ENCODE data around the gene ZCCHC24.

The ZCCHC24 gene

GRCh38 chr10:79361726-79362397 is 83.6 kb downstream of the ZCCHC24 start:
- Histone ChIP-seq H3K9me3 (ENCODE audit: low read length) (no peaks in the 10 kb centered on the region), H3K4me1 (ENCODE audit: insufficient read depth, low read length) (no peaks in the 10 kb centered on the region), H3K36me3 (ENCODE audit: insufficient read depth, low read length) (no peaks in the 10 kb centered on the region), H3K27me3 (ENCODE audit: insufficient read depth, low read length) (no peaks in the 10 kb centered on the region), H2AFZ (ENCODE audit: low read depth, low read length) (no peak overlapping the region), H3K4me3 (ENCODE audit: low read length) (no peak overlapping the region)

DNA sequence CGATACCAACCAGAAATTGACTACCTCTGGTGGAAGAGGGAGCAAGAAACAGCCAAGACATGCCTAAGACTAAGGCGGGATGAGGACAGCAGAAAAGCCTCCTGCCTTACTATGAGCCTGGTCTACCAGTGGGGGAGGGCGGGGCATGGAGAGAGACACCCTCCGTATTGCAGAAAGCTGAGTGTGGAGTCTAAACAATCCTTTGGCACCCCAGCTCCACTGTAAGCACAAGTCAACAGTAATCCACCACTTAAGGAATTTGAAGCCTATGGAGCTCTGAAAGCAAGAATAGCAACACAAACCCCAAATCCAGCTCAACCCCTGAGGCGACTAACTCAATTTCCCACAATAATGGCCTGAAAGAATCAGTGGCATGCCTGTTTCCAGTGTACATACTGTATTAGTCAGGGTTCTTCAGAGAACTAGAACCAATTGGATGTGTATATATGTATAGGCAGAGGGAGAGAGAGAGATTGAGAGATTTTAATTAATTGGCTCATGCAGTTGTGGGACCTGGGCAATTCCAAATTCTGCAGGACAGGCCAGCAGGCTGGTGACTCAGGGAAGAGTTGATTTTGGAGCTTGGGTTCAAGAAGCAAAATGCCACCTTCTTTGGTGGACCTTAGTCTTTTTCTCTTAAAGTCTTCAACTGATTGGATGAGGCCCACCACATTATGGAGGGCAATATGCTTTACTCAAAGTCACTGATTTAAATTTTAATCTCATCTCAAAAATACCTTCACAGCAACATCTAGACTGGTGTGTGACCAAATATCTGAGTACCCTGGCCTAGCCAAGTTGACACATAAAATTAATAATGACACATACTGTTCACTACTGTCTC is 84.7 kb downstream of the ZCCHC24 start:
- no peak overlapping the region for H2AFZ ChIP-seq (ENCODE audit: low read depth, low read length)
- H3K4me3 ChIP-seq (ENCODE audit: low read length) = no peak overlapping the region
- no peaks in the 10 kb centered on the region for H3K9me3 ChIP-seq (ENCODE audit: low read length)
- no peaks in the 10 kb centered on the region for H3K36me3 ChIP-seq (ENCODE audit: insufficient read depth, low read length)
- H3K4me1 ChIP-seq (ENCODE audit: insufficient read depth, low read length) = no peaks in the 10 kb centered on the region
- H3K27me3 ChIP-seq (ENCODE audit: insufficient read depth, low read length) = no peaks in the 10 kb centered on the region

DNA sequence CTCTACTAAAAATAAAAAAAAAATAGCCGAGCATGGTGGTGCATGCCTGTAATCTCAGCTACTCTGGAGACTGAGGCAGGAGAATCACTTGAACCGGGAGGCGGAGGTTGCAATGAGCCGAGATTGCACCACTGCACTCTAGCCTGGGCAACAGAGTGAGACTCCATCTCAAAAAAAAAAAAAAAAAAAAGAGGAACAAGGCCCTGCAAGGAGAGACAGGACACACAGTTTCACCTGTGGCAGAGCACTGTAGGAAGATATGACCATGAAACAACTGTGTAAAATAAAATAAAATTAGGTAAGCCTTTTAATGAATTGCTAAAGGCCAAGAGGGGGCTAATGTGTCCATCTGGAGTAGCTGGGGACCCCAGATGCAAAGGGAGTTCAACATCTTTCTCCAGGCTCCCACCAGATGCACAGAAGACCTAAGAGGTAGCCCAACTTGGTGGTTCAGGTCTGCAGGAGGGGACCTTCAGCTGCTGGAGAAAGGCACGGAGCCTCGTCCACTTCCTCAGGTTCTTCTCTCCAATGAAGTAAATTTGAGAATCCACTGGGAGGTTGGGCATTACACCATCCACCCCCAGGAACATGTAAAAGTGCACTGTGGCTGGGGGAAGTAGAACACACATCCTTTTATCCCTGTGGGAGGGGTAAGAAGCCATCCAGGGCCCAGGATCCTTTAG is 85.5 kb downstream of the ZCCHC24 start:
- no peaks in the 10 kb centered on the region for H3K27me3 ChIP-seq (ENCODE audit: insufficient read depth, low read length)
- H2AFZ ChIP-seq (ENCODE audit: low read depth, low read length) = no peak overlapping the region
- no peaks in the 10 kb centered on the region for H3K9me3 ChIP-seq (ENCODE audit: low read length)
- peaks cover 4% of the 10 kb centered on the region for H3K36me3 ChIP-seq (ENCODE audit: insufficient read depth, low read length)
- H3K4me3 ChIP-seq (ENCODE audit: low read length) = no peak overlapping the region
- no peaks in the 10 kb centered on the region for H3K4me1 ChIP-seq (ENCODE audit: insufficient read depth, low read length)

DNA sequence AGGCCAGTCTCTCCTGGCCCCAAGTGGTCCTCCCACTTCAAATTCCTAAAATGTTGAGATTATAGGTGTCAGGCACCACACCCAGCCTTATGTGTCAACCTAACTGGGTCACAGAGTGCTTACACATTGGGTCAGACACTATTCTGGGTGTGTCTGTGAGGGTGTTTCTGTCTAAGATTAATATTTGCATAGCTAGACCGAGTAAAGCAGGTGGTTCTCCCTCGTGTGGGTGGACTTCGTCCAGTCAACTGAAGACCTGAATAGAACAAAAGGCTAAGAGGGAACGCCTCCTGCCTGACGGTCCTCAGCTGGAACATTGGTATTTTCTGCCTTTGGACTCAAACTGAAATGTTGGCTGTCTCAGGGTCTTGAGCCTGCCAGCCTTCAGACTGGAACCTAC is 86.6 kb downstream of the ZCCHC24 start:
- Histone ChIP-seq H3K4me3 (ENCODE audit: low read length) (no peak overlapping the region), H3K36me3 (ENCODE audit: insufficient read depth, low read length) (peaks cover 16% of the 10 kb centered on the region), H3K27me3 (ENCODE audit: insufficient read depth, low read length) (no peaks in the 10 kb centered on the region), H3K4me1 (ENCODE audit: insufficient read depth, low read length) (no peaks in the 10 kb centered on the region), H2AFZ (ENCODE audit: low read depth, low read length) (no peak overlapping the region), H3K9me3 (ENCODE audit: low read length) (peaks cover 2% of the 10 kb centered on the region)

DNA sequence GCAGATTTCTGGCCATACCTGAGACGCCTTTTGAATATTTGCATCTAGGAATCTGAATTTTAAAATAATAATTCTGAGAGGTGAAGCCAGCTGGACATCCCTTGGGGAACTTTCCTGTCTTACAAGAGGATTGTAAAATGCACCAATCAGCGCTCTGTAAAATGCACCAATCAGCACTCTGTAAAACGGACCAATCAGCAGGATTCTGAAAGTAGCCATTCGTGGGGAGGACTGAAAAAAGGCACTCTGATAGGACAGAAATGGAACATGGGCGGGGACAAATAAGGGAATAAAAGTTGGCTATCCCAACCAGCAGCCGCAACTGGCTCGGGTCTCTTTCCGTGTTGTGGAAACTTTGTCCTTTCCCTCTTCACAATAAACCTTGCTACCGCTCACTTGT is 88.2 kb downstream of the ZCCHC24 start:
- no peak overlapping the region for H2AFZ ChIP-seq (ENCODE audit: low read depth, low read length)
- H3K9me3 ChIP-seq (ENCODE audit: low read length) = peaks cover 8% of the 10 kb centered on the region
- no peaks in the 10 kb centered on the region for H3K27me3 ChIP-seq (ENCODE audit: insufficient read depth, low read length)
- H3K4me3 ChIP-seq (ENCODE audit: low read length) = no peak overlapping the region
- peaks cover 32% of the 10 kb centered on the region for H3K36me3 ChIP-seq (ENCODE audit: insufficient read depth, low read length)
- no peaks in the 10 kb centered on the region for H3K4me1 ChIP-seq (ENCODE audit: insufficient read depth, low read length)

DNA sequence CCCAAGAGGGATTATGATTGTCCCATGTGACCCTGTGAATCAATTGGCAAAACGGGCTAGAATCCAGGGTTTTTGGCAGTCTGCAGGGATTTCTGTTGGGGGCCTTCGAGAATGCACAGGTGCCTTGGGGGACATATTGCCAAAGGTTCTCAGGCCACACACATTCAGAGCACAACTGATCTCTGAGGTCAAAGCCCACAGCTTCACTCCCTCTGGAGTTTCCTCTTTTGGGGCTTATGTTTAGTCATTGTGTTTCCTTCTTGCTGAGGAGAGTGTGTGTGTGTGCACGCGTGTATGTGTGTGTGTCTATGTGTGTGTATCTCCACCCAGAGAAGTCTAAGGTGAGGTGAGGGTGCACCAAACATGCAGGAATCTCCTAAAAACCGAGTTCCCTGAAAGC is 89.3 kb downstream of the ZCCHC24 start:
- Histone ChIP-seq H3K4me1 (ENCODE audit: insufficient read depth, low read length) (no peaks in the 10 kb centered on the region), H3K27me3 (ENCODE audit: insufficient read depth, low read length) (no peaks in the 10 kb centered on the region), H2AFZ (ENCODE audit: low read depth, low read length) (no peak overlapping the region), H3K9me3 (ENCODE audit: low read length) (peaks cover 8% of the 10 kb centered on the region), H3K36me3 (ENCODE audit: insufficient read depth, low read length) (peaks cover 43% of the 10 kb centered on the region), H3K4me3 (ENCODE audit: low read length) (no peak overlapping the region)

- Histone ChIP-seq H3K4me3 (ENCODE audit: low read length) (no peak overlapping the region), H3K4me1 (ENCODE audit: insufficient read depth, low read length) (no peaks in the 10 kb centered on the region), H2AFZ (ENCODE audit: low read depth, low read length) (no peak overlapping the region), H3K27me3 (ENCODE audit: insufficient read depth, low read length) (no peaks in the 10 kb centered on the region), H3K36me3 (ENCODE audit: insufficient read depth, low read length) (peaks cover 48% of the 10 kb centered on the region), H3K9me3 (ENCODE audit: low read length) (peaks cover 8% of the 10 kb centered on the region)
Measured at GRCh38 chr10:79355420-79356017, 89.9 kb downstream of the ZCCHC24 start.

DNA sequence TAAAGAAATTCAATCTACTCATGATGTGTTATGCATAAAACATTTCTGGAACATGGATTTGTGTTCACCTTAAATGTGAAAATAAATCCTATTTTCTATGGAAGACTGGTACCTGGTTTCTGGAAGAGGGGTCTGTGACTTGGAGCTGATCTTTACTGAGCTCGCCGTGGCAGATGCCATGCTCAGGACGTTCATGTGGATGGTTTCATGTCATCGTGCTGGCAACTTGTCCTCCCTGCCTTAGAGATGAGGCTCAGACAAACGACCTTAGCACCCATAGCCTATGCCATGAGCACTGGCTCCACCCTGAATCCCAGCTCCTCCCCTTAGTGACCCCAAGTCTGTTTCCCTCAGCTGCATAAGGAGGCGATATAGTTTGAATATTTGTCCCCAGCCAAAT is 90.8 kb downstream of the ZCCHC24 start:
- Histone ChIP-seq H3K36me3 (ENCODE audit: insufficient read depth, low read length) (peaks cover 57% of the 10 kb centered on the region), H2AFZ (ENCODE audit: low read depth, low read length) (no peak overlapping the region), H3K4me1 (ENCODE audit: insufficient read depth, low read length) (no peaks in the 10 kb centered on the region), H3K4me3 (ENCODE audit: low read length) (no peak overlapping the region), H3K27me3 (ENCODE audit: insufficient read depth, low read length) (no peaks in the 10 kb centered on the region), H3K9me3 (ENCODE audit: low read length) (peaks cover 8% of the 10 kb centered on the region)

- H3K36me3 ChIP-seq (ENCODE audit: insufficient read depth, low read length) = peaks cover 62% of the 10 kb centered on the region
- peaks cover 8% of the 10 kb centered on the region for H3K9me3 ChIP-seq (ENCODE audit: low read length)
- no peak overlapping the region for H2AFZ ChIP-seq (ENCODE audit: low read depth, low read length)
- no peak overlapping the region for H3K4me3 ChIP-seq (ENCODE audit: low read length)
- no peaks in the 10 kb centered on the region for H3K27me3 ChIP-seq (ENCODE audit: insufficient read depth, low read length)
- no peaks in the 10 kb centered on the region for H3K4me1 ChIP-seq (ENCODE audit: insufficient read depth, low read length)
Measured at GRCh38 chr10:79354141-79354540, 91.3 kb downstream of the ZCCHC24 start.

DNA sequence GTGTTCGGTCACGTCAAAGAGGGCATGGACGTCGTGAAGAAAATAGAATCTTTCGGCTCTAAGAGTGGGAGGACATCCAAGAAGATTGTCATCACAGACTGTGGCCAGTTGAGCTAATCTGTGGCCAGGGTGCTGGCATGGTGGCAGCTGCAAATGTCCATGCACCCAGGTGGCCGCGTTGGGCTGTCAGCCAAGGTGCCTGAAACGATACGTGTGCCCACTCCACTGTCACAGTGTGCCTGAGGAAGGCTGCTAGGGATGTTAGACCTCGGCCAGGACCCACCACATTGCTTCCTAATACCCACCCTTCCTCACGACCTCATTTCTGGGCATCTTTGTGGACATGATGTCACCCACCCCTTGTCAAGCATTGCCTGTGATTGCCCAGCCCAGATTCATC is 91.7 kb downstream of the ZCCHC24 start:
- no peak overlapping the region for H2AFZ ChIP-seq (ENCODE audit: low read depth, low read length)
- H3K4me3 ChIP-seq (ENCODE audit: low read length) = no peak overlapping the region
- no peaks in the 10 kb centered on the region for H3K27me3 ChIP-seq (ENCODE audit: insufficient read depth, low read length)
- H3K4me1 ChIP-seq (ENCODE audit: insufficient read depth, low read length) = no peaks in the 10 kb centered on the region
- H3K36me3 ChIP-seq (ENCODE audit: insufficient read depth, low read length) = peaks cover 65% of the 10 kb centered on the region
- peaks cover 8% of the 10 kb centered on the region for H3K9me3 ChIP-seq (ENCODE audit: low read length)

GRCh38 chr10:79353000-79353406 is 92.4 kb downstream of the ZCCHC24 start:
- Histone ChIP-seq H3K4me1 (ENCODE audit: insufficient read depth, low read length) (peaks cover 7% of the 10 kb centered on the region), H3K36me3 (ENCODE audit: insufficient read depth, low read length) (peaks cover 65% of the 10 kb centered on the region), H2AFZ (ENCODE audit: low read depth, low read length) (no peak overlapping the region), H3K4me3 (ENCODE audit: low read length) (no peak overlapping the region), H3K9me3 (ENCODE audit: low read length) (peaks cover 8% of the 10 kb centered on the region), H3K27me3 (ENCODE audit: insufficient read depth, low read length) (no peaks in the 10 kb centered on the region)

- H3K36me3 ChIP-seq (ENCODE audit: insufficient read depth, low read length) = peaks cover 65% of the 10 kb centered on the region
Measured at GRCh38 chr10:79352035-79352877, 93.2 kb downstream of the ZCCHC24 start.

More at GRCh38 chr10:79352035-79352877, 93.2 kb downstream of the ZCCHC24 start:
- Histone ChIP-seq H3K27me3 (ENCODE audit: insufficient read depth, low read length) (no peaks in the 10 kb centered on the region), H2AFZ (ENCODE audit: low read depth, low read length) (no peak overlapping the region), H3K4me1 (ENCODE audit: insufficient read depth, low read length) (peaks cover 9% of the 10 kb centered on the region), H3K9me3 (ENCODE audit: low read length) (peaks cover 8% of the 10 kb centered on the region), H3K4me3 (ENCODE audit: low read length) (no peak overlapping the region)

Measured in neuron (in vitro differentiated cells).